Measurements from ENCODE around the gene AMBRA1. TPM values are rescaled to one million over a fixed set of nuclear protein-coding genes. Genes with fewer than 3 reads are reported as not detected.

Gene AMBRA1
- polyA plus RNA-seq, 1 of the 3 experiments (the other 2 are of a cell fraction), result 10.4 TPM

GRCh38 chr11:46457659-46458424 is 136.0 kb downstream of the AMBRA1 start:
- ChIA-PET CTCF (interaction anchor here (1.1 kb wide), 1 partner anchor 11 kb away, joined by 4 read pairs; no protein-coding TSS in a partner anchor), POLR2A (no interaction called here)
- no peak for DNase-seq
- Histone ChIP-seq H4K20me1 (ENCODE audit: insufficient read depth) (peaks cover 10% of the 10 kb centered on the region), H3K27ac (ENCODE audit: low read depth in 2 of 2, low read length in 1 of 2) (no peak overlapping the region), H3K9ac (no peak overlapping the region), H3K36me3 (replicated peaks in 1 of 2; ENCODE audit: control insufficient read depth in 1 of 2, insufficient read depth in 2 of 2, low read length in 1 of 2) (peaks cover 0 to 4% of the 10 kb centered on the region in 2 experiments), H3K4me2 (no peak overlapping the region), H3K4me1 (ENCODE audit: control insufficient read depth in 1 of 2, insufficient read depth in 2 of 2, low read depth in 1 of 2, low read length in 1 of 2) (peaks cover 0 to 8% of the 10 kb centered on the region in 2 experiments; a peak in 1 of 4 replicates), H3K4me3 (ENCODE audit: low read depth in 2 of 2, low read length in 1 of 2) (no peak overlapping the region), H3K27me3 (ENCODE audit: insufficient read depth) (no peaks in the 10 kb centered on the region), H3K9me2 (no peaks in the 10 kb centered on the region), H2AFZ (ENCODE audit: low read depth) (no peak overlapping the region), H3K79me2 (ENCODE audit: insufficient read depth) (no peaks in the 10 kb centered on the region; the same call in 1 of the 2 replicates), H3F3A (replicated peaks; ENCODE audit: insufficient read depth) (no peaks in the 10 kb centered on the region), H3K9me3 (no peaks in the 10 kb centered on the region)
- 96% methylated on average over 7 of the region's 7 CpGs for WGBS (ENCODE audit: low lambda C conversion rate)
- no peak for TF ChIP-seq YY1 (IDR thresholded peaks at IDR 0.05; ENCODE audit: low read depth)
- TF ChIP-seq EZH2phosphoT487 (IDR thresholded peaks at IDR 0.05; ENCODE audit: borderline replicate concordance, low read depth), result no peak
- TF ChIP-seq IRF3 (IDR thresholded peaks at IDR 0.05; ENCODE audit: low read depth, low read length), result no peak
- no peak for TF ChIP-seq MXI1 (IDR thresholded peaks at IDR 0.05; ENCODE audit: low read depth, low read length)
- TF ChIP-seq TEAD4 (IDR thresholded peaks at IDR 0.05; ENCODE audit: borderline replicate concordance, insufficient read depth), result no peak
- no peak for TF ChIP-seq RFX5 (IDR thresholded peaks at IDR 0.05; ENCODE audit: low read length)
- TF ChIP-seq, protein P1, sequence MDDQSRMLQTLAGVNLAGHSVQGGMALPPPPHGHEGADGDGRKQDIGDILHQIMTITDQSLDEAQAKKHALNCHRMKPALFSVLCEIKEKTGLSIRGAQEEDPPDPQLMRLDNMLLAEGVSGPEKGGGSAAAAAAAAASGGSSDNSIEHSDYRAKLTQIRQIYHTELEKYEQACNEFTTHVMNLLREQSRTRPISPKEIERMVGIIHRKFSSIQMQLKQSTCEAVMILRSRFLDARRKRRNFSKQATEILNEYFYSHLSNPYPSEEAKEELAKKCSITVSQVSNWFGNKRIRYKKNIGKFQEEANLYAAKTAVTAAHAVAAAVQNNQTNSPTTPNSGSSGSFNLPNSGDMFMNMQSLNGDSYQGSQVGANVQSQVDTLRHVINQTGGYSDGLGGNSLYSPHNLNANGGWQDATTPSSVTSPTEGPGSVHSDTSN (IDR thresholded peaks at IDR 0.05), result no peak
- TF ChIP-seq ELF1 (IDR thresholded peaks at IDR 0.05), result no peak
- no peak for TF ChIP-seq FOSL2 (IDR thresholded peaks at IDR 0.05; ENCODE audit: borderline replicate concordance, low read depth)
- no peak for TF ChIP-seq SMC3 (IDR thresholded peaks at IDR 0.05; ENCODE audit: low read depth, low read length)
- TF ChIP-seq RAD21 (IDR thresholded peaks at IDR 0.05; ENCODE audit: low read length), result no peak
- TF ChIP-seq MEF2A (IDR thresholded peaks at IDR 0.05; ENCODE audit: borderline replicate concordance, low read depth), result no peak
- TF ChIP-seq JUND (IDR thresholded peaks at IDR 0.05), result no peak
- no peak for TF ChIP-seq EP300 (IDR thresholded peaks at IDR 0.05; ENCODE audit: borderline replicate concordance in 1 of 2, low read depth in 1 of 2, low read length in 1 of 2)
- TF ChIP-seq RXRA (IDR thresholded peaks at IDR 0.05; ENCODE audit: borderline replicate concordance, low read depth), result no peak
- TF ChIP-seq FOXJ3 (CRISPR knock-in tag; IDR thresholded peaks at IDR 0.05), result no peak
- TF ChIP-seq NRF1 (IDR thresholded peaks at IDR 0.05; ENCODE audit: low read depth, low read length), result no peak
